ENCODE measurements around the gene SRPK3.
"Not testable (repeated sequence)": the region's sequence is repeated elsewhere in the genome, so short reads cannot be mapped to it uniquely, and the experiment has no call there.

Gene SRPK3

DNA sequence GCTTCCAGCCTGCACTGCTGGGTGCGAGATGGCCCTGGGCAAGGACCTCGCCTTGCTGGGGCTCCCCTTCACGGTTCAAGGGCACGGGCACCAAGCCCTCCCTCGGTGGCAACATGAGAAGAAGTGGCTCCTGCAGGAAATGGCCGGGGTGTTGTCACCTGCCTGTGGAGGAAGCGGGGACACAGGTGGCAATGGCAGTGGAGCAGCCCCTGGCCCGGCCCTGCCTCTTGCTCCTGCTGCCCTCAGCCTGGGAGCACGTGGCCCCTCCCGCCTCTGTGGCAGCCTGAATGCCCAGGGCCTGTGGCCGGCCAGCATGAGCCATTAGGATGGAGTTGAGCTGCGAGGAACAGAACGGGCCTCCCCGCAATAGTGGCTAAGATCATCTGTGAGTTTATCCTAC is 39.4 kb upstream of the SRPK3 start:
- TF ChIP-seq EZH2phosphoT487 (IDR thresholded peaks at IDR 0.05; ENCODE audit: borderline replicate concordance, low read length), result no peak
- TF ChIP-seq, protein P1, sequence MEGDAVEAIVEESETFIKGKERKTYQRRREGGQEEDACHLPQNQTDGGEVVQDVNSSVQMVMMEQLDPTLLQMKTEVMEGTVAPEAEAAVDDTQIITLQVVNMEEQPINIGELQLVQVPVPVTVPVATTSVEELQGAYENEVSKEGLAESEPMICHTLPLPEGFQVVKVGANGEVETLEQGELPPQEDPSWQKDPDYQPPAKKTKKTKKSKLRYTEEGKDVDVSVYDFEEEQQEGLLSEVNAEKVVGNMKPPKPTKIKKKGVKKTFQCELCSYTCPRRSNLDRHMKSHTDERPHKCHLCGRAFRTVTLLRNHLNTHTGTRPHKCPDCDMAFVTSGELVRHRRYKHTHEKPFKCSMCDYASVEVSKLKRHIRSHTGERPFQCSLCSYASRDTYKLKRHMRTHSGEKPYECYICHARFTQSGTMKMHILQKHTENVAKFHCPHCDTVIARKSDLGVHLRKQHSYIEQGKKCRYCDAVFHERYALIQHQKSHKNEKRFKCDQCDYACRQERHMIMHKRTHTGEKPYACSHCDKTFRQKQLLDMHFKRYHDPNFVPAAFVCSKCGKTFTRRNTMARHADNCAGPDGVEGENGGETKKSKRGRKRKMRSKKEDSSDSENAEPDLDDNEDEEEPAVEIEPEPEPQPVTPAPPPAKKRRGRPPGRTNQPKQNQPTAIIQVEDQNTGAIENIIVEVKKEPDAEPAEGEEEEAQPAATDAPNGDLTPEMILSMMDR (IDR thresholded peaks at IDR 0.05; ENCODE audit: low read depth, low read length, poor library complexity, severe bottlenecking), result no peak
- Histone ChIP-seq H3K27me3 (ENCODE audit: control insufficient read depth, low read length) (no peaks in the 10 kb centered on the region), H3K4me1 (ENCODE audit: control insufficient read depth, low read length) (peaks cover 6% of the 10 kb centered on the region)

GRCh38 chrX:153742111-153742510 is 38.7 kb upstream of the SRPK3 start:
- not testable (repeated sequence) for H3K36me3 ChIP-seq (ENCODE audit: control insufficient read depth, low read length); H3K9me3 ChIP-seq (ENCODE audit: control insufficient read depth, insufficient read depth, low read length); H3K4me1 ChIP-seq (ENCODE audit: control insufficient read depth, low read length); H3K27ac ChIP-seq (ENCODE audit: low read depth, low read length); H3K9me2 ChIP-seq (replicated peaks; ENCODE audit: control insufficient read depth, low read length); H3K4me3 ChIP-seq (ENCODE audit: low read length); H3K4me2 ChIP-seq (ENCODE audit: low read length); H3F3A ChIP-seq (ENCODE audit: control insufficient read depth, insufficient read depth); H3K27me3 ChIP-seq (ENCODE audit: control insufficient read depth, low read length); H3K79me2 ChIP-seq (ENCODE audit: control insufficient read depth, low read length); H4K20me1 ChIP-seq (ENCODE audit: control insufficient read depth, insufficient read depth, low read depth, low read length)

More for the DNA sequence above, 39.4 kb upstream of the SRPK3 start:
- Histone ChIP-seq H3K4me3 (ENCODE audit: low read length) (no peak overlapping the region), H3K9me2 (replicated peaks; ENCODE audit: control insufficient read depth, low read length) (no peaks in the 10 kb centered on the region), H3K79me2 (ENCODE audit: control insufficient read depth, low read length) (no peaks in the 10 kb centered on the region), H3K36me3 (ENCODE audit: control insufficient read depth, low read length) (no peaks in the 10 kb centered on the region), H3K4me2 (ENCODE audit: low read length) (no peak overlapping the region), H4K20me1 (ENCODE audit: control insufficient read depth, insufficient read depth, low read depth, low read length) (no peaks in the 10 kb centered on the region), H3K27ac (ENCODE audit: low read depth, low read length) (no peak overlapping the region), H3K9me3 (ENCODE audit: control insufficient read depth, insufficient read depth, low read length) (no peaks in the 10 kb centered on the region), H3F3A (ENCODE audit: control insufficient read depth, insufficient read depth) (no peaks in the 10 kb centered on the region)

- H3K27ac ChIP-seq (ENCODE audit: low read depth, low read length); H3F3A ChIP-seq (ENCODE audit: control insufficient read depth, insufficient read depth); H3K9me2 ChIP-seq (replicated peaks; ENCODE audit: control insufficient read depth, low read length); H3K36me3 ChIP-seq (ENCODE audit: control insufficient read depth, low read length); H3K27me3 ChIP-seq (ENCODE audit: control insufficient read depth, low read length); H3K4me1 ChIP-seq (ENCODE audit: control insufficient read depth, low read length); H4K20me1 ChIP-seq (ENCODE audit: control insufficient read depth, insufficient read depth, low read depth, low read length); H3K79me2 ChIP-seq (ENCODE audit: control insufficient read depth, low read length); H3K4me3 ChIP-seq (ENCODE audit: low read length); H3K4me2 ChIP-seq (ENCODE audit: low read length); H3K9me3 ChIP-seq (ENCODE audit: control insufficient read depth, insufficient read depth, low read length): not testable (repeated sequence)
Measured at GRCh38 chrX:153742796-153743467, 37.9 kb upstream of the SRPK3 start.

DNA sequence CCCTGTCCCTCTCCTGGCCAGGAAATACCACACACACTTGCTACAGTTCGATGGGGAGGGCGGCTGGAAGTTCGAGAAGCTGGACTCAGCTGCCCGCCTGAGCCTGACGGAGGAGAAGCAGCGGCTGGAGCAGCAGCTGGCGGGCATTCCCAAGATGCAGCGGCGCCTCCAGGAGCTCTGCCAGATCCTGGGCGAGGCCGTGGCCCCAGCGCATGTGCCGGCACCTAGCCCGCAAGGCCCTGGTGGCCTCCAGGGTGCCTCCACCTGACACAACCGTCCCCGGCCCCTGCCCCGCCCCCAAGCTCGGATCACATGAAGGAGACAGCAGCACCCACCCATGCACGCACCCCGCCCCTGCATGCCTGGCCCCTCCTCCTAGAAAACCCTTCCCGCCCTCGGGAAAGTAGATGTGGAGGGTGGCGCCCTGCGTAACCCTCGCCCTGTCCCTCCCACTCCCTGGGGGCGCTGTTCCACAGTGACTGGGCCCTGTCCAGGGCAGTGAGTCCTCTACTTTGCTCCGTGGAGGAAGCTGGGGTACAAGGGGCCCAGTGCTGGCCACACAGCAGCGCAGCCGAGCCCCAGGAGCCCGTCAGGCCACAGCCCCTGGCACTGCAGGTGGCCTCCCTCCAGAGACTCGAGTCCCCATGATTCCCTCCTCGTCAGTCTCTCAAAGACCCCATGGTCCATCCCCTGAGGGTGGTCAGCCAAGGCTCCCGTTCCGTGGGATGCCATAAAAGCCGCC is 37.2 kb upstream of the SRPK3 start:
- H4K20me1 ChIP-seq (ENCODE audit: control insufficient read depth, insufficient read depth, low read depth, low read length); H3K27ac ChIP-seq (ENCODE audit: low read depth, low read length); H3K4me3 ChIP-seq (ENCODE audit: low read length); H3K27me3 ChIP-seq (ENCODE audit: control insufficient read depth, low read length); H3K4me2 ChIP-seq (ENCODE audit: low read length); H3F3A ChIP-seq (ENCODE audit: control insufficient read depth, insufficient read depth); H3K36me3 ChIP-seq (ENCODE audit: control insufficient read depth, low read length); H3K9me2 ChIP-seq (replicated peaks; ENCODE audit: control insufficient read depth, low read length); H3K4me1 ChIP-seq (ENCODE audit: control insufficient read depth, low read length); H3K79me2 ChIP-seq (ENCODE audit: control insufficient read depth, low read length); H3K9me3 ChIP-seq (ENCODE audit: control insufficient read depth, insufficient read depth, low read length): not testable (repeated sequence)
